MCF 10A (cell line): ENCODE data around the gene ACTMAP. TPM values are rescaled to one million over a fixed set of nuclear protein-coding genes. Genes with fewer than 3 reads are reported as not detected.

Source experiments
- BruUV-seq: library from RNA; stranded (reverse); fragments of 400-500 nt; replicated peaks from 2 replicates; lab custom pipeline; 2021; lab: Mats Ljungman, UMichigan
- CTCF ChIA-PET: fragments of 300-600 bp; sonication (Branson Sonifier 250); formaldehyde crosslinking; extraction: SDS; loops from one replicate; lab custom pipeline; 2021; ENCODE audit warnings: antibody characterized with exemption, inconsistent platforms; lab: Yijun Ruan, JAX
- POLR2A ChIA-PET: fragments of 300-600, 350-650 bp; sonication (Branson Sonifier 250); formaldehyde crosslinking; extraction: SDS; loops from one replicate; lab custom pipeline; 2020; ENCODE audit warnings: antibody characterized with exemption, inconsistent platforms; lab: Yijun Ruan, JAX
- DNase-seq: peaks from one replicate; pipeline ENCODE4 v3.0.0-alpha.2; 2018; ENCODE audit not compliant: unreplicated experiment
- H3K27ac Mint-ChIP-seq: one replicate; pipeline ENCODE4 v1.8.0; 2022; ENCODE audit warnings: mild to moderate bottlenecking, low read depth, mixed read lengths; ENCODE audit not compliant: unreplicated experiment
- H3K27me3 Mint-ChIP-seq: one replicate; pipeline ENCODE4 v1.8.0; 2022; ENCODE audit warnings: mixed read lengths; ENCODE audit not compliant: insufficient read depth, unreplicated experiment
- H3K36me3 Mint-ChIP-seq: one replicate; pipeline ENCODE4 v1.8.0; 2022; ENCODE audit warnings: mild to moderate bottlenecking, moderate library complexity, mixed read lengths; ENCODE audit not compliant: insufficient read depth, unreplicated experiment
- H3K4me1 Mint-ChIP-seq: one replicate; pipeline ENCODE4 v1.8.0; 2022; ENCODE audit warnings: mixed read lengths; ENCODE audit not compliant: insufficient read depth, unreplicated experiment
- H3K4me3 Mint-ChIP-seq: one replicate; pipeline ENCODE4 v1.8.0; 2022; ENCODE audit warnings: mild to moderate bottlenecking, moderate library complexity, mixed read lengths; ENCODE audit not compliant: unreplicated experiment
- H3K9me3 Mint-ChIP-seq: one replicate; pipeline ENCODE4 v1.8.0; 2022; ENCODE audit warnings: mixed read lengths; ENCODE audit not compliant: unreplicated experiment
- intact Hi-C: fragments of 100-400 bp; cut with micrococcal nuclease; formaldehyde crosslinking; loops from 2 replicates; pipeline ENCODE4 v1.14.1; 2022
- total RNA-seq: library from RNA; stranded (reverse); gene quantifications from 2 replicates; pipeline ENCODE4 v1.2.3, GENCODE V29; 2022
- TF ChIP-seq, protein P1 (sequence below): fragments of 200-600 bp; IDR thresholded peaks from one replicate; pipeline ENCODE4 v1.8.0; 2022; ENCODE audit warnings: antibody characterized with exemption, mild to moderate bottlenecking; ENCODE audit not compliant: unreplicated experiment

Gene ACTMAP
- total RNA-seq, 1 experiment from 2014 or later: 19.3 TPM

DNA sequence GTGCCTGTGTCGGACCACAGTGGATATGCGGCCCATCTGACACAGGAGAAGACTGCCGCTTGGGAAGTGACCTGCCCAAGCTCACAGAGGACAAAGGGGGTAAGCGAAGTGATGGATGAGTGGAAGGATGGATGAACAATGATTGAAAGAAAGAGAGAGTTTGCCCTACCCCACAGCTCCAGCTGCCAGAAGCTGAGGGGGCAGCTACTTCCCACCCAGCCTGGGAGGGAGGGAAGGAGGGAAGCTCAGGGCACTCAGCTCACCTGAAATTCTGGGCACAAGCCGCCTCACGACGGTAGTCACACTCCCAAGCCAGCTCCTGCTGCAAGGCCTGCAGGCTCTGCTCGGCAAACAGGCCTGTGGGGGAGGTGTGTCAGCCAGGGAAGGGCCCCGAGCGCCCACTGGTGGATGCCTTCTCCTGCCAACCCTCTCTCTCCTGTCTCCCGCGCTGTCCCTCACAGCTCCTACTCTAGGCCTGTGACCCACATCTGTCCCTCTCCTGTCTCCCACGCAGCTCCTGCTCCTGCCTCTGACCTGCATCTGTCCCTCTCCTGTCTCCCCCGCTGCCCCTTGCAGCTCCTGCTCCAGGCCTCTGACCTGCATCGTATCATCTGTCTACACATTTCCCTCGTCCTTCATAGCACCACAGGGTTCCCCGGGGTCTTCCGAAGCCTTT is 47.8 kb downstream of the ACTMAP start:
- ChIA-PET POLR2A (interaction anchor here (0.5 to 0.9 kb wide), 4 partner anchors 12 to 1164 kb away, joined by 3 to 4 read pairs (median 3); partner anchors contain the start of genes COQ8B, ITPKC and NUMBL), CTCF (no interaction called here)
- H3K4me3 Mint-ChIP-seq: no peak overlapping the region
- peaks cover 70% of the 10 kb centered on the region for H3K36me3 Mint-ChIP-seq
- intact Hi-C loops: no loop called here
- DNase-seq: no peak
- no TSS peak for BruUV-seq
- H3K9me3 Mint-ChIP-seq: no peaks in the 10 kb centered on the region
- H3K27ac Mint-ChIP-seq: no peak overlapping the region
- TF ChIP-seq, protein P1, sequence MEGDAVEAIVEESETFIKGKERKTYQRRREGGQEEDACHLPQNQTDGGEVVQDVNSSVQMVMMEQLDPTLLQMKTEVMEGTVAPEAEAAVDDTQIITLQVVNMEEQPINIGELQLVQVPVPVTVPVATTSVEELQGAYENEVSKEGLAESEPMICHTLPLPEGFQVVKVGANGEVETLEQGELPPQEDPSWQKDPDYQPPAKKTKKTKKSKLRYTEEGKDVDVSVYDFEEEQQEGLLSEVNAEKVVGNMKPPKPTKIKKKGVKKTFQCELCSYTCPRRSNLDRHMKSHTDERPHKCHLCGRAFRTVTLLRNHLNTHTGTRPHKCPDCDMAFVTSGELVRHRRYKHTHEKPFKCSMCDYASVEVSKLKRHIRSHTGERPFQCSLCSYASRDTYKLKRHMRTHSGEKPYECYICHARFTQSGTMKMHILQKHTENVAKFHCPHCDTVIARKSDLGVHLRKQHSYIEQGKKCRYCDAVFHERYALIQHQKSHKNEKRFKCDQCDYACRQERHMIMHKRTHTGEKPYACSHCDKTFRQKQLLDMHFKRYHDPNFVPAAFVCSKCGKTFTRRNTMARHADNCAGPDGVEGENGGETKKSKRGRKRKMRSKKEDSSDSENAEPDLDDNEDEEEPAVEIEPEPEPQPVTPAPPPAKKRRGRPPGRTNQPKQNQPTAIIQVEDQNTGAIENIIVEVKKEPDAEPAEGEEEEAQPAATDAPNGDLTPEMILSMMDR: no peak
- H3K27me3 Mint-ChIP-seq: no peaks in the 10 kb centered on the region
- peaks cover 3% of the 10 kb centered on the region for H3K4me1 Mint-ChIP-seq

DNA sequence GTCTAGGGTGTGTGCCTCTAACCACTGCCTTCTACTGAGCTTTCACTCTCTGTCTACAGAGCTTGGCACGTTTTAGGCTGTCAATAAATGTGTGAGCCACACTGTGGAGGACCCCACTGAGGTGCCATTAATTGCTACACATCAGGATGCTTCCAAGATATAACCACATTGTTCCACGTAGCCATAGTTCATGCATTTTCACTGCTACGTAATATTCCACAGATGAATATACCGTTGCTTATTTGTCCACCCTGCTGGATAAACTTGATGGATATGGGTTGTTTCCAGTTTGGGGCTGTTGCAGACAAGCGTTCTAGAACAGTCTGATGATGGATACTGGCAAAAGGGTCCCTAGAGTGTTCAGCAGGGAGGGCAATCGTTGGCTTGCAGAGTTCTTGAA is 48.5 kb downstream of the ACTMAP start:
- Mint-ChIP-seq H3K27me3 (no peaks in the 10 kb centered on the region), H3K4me1 (peaks cover 3% of the 10 kb centered on the region), H3K36me3 (peaks cover 70% of the 10 kb centered on the region), H3K27ac (no peak overlapping the region), H3K9me3 (no peaks in the 10 kb centered on the region), H3K4me3 (no peak overlapping the region)
- TF ChIP-seq, protein P1: no peak
- DNase-seq: no peak
- ChIA-PET CTCF (interaction anchor here (0.6 to 1.0 kb wide), 2 partner anchors 18 to 38 kb away, joined by 3 to 4 read pairs; no protein-coding TSS in a partner anchor), POLR2A (interaction anchor here (0.6 kb wide), 1 partner anchor 1164 kb away, joined by 3 read pairs; no protein-coding TSS in a partner anchor)
- intact Hi-C loops: no loop called here
- BruUV-seq: no TSS peak

DNA sequence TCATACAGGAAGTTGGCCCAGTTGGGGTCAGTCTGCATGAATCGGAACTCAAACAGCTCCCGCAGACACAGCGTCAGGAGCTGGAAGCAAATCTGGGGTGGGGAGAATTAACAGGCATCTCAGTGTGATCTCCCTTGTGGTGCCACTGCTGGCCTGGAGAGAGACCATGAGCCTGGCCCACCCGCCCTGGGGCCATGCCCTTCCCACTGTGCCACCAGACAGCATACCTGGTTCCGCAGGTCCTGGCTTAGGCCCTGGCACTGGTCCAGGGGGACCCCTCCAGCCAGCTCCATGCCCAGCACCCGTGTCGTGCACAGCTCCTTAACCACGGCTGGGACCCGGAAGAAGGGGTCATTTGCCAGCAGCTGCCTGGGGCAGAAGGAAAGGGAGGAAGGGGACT is 50.2 kb downstream of the ACTMAP start:
- Mint-ChIP-seq H3K4me3 (no peak overlapping the region), H3K9me3 (no peaks in the 10 kb centered on the region), H3K36me3 (peaks cover 58% of the 10 kb centered on the region), H3K4me1 (peaks cover 3% of the 10 kb centered on the region), H3K27me3 (no peaks in the 10 kb centered on the region), H3K27ac (no peak overlapping the region)
- POLR2A ChIA-PET: interaction anchor here (0.9 to 1.2 kb wide), 5 partner anchors 9 to 50 kb away, joined by 3 to 4 read pairs (median 3); partner anchors contain the start of genes ACTMAP, COQ8B and ITPKC
- no TSS peak for BruUV-seq
- intact Hi-C loops: no loop called here
- CTCF ChIA-PET: interaction anchor here (0.6 kb wide), 1 partner anchor 561 kb away, joined by 3 read pairs; no protein-coding TSS in a partner anchor
- TF ChIP-seq, protein P1: no peak
- DNase-seq: no peak

DNA sequence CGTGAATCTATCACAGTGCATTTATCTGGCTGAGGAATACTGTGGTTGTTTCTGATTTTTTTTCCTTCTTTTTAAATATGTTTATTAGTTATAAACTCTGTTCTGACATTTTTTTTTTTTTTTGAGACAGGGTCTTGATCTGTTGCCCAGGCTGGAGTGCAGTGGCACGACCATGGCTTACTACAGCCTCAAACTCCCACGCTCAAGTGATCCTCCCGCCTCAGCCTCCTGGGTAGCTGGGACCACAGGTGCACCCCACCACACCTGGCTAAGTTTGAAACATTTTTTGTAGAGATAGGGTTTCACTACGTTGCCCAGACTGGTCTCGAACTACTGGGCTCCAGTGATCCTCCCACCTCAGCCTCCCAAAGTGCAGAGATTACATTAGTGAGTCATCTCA is 53.3 kb downstream of the ACTMAP start:
- TF ChIP-seq, protein P1: no peak
- no TSS peak for BruUV-seq
- CTCF ChIA-PET: no interaction called here
- Mint-ChIP-seq H3K27me3 (no peaks in the 10 kb centered on the region), H3K36me3 (peaks cover 38% of the 10 kb centered on the region), H3K4me1 (no peaks in the 10 kb centered on the region), H3K27ac (no peak overlapping the region), H3K9me3 (no peaks in the 10 kb centered on the region), H3K4me3 (no peak overlapping the region)
- POLR2A ChIA-PET: interaction anchor here (1.9 kb wide), 1 partner anchor 19 kb away, joined by 5 read pairs; the partner anchor contains the start of genes COQ8B and ITPKC
- intact Hi-C loops: no loop called here
- no peak for DNase-seq
